Measurements from ENCODE around the gene HOXB2.
A peak's percentile ranks its signal among the peaks of the same experiment; 100 is the strongest.
"Not testable (repeated sequence)": the region's sequence is repeated elsewhere in the genome, so short reads cannot be mapped to it uniquely, and the experiment has no call there.

Gene HOXB2

DNA sequence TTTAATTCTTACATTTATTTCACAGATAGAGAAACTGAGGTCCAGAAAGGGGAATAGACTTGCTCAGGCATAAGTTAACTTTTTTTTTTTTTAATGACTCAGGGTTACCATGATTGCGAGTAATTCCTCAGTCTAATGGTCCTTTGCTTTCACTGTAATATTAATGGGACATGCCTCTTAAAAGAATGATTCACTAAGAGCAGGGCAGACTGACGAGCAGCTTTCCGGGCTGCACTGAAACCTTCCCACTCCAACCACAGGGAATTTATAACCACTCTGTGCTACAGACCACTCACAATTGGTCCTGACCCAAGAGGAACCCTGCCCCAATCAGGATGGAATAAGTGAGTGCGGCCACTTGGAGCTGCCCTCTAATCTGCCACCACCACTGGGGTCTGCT lies 5.7 kb downstream of the HOXB2 start:
- no peak for DNase-seq

DNA sequence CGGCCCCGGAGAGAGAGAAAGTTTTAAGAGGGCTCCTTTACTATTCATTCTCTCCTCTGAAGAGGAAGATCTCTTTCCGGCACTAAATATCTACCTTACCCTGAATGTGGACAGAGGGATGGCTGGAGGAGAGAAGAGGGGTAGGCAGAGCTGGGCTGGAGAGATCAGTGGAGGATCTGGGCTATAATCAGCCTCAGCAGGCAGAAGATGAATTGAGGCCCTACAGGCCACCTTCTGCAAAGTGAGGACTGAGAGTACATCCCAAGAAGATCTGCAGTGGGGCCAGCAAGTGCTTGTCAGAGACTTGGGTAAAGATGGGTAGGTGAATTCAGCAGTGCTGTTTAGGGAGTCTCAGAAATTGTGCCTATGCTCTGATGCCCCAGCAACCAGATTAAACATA lies 7.6 kb downstream of the HOXB2 start:
- DNase-seq: no peak

DNA sequence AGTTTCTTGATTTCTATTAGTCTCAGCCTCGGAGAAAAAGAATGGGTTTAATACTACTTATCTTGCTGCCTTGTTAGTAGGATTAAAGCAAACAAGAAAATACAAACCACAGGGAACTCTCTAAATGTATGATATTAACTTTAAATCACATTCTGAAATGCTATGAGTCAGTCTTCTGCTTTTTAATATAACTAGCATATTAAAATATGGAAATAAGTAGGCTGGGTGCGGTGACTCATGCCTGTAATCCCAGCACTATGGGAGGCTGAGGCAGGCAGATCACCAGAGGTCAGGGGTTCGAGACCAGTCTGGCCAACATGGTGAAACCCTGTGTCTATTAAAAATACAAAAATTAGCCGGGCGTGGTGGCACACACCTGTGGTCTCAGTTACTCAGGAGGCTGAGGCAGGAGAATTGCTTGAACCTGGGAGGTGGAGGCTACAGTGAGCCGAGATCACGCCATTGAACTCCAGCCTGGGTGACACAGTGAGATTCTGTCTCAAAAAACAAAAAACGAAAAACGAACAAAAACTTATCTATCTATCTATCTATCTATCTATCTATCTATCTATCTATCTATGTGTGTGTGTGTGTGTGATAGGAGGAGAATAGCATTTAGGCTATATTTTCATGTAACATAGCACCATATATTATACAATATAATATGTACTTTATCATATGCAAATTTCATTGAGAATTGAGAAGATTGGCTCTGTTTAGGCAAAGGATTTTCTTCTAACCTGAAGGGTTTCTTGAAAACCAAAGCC lies 8.9 kb downstream of the HOXB2 start:
- DNase-seq: not testable (repeated sequence)

DNA sequence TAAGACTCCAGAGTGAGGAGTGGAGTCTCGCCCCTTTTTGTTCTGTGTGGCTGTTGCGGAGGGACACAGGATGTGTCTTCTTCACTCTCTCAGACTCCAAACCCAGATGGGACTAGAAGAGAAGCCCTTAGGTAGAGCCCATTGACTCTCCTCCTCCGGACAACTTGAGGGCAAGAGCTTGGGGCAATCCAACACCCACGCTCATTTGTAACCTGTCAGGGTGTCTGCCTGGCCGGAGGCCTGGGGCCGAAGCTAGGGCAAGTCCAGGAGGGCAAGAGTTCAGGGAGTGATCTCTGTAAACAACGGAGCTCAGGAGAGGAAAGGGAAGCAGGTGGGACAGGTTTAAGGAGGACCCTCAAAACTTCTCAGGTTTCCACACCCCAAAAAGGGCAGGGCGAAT lies 12.6 kb downstream of the HOXB2 start:
- no peak for DNase-seq

DNA sequence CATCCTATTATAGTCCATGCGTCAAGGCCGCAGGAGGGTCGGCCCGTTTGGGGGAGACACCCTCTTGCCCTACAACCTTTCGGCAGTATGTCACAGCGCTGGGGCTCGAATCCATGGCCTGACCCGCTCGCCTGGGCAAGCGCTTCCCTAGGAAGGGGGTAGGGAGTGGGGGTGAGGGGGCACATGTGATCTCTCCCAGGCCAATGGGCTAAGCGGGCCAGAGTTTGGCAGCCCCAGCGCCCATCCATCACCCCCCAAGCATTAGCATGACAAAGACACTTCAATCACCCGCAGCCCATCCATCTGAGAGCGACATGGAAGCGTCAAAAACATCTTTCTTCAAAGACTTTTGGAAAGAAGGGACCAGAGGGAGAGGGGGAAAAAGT lies 14.0 kb downstream of the HOXB2 start, which contains the start of gene HOXB1:
Gene HOXB1 (minus strand): TSS at position 125 of the 386 bp plus-strand sequence. CDS start 107 bp downstream, at position 18.
- no peak for DNase-seq

DNA sequence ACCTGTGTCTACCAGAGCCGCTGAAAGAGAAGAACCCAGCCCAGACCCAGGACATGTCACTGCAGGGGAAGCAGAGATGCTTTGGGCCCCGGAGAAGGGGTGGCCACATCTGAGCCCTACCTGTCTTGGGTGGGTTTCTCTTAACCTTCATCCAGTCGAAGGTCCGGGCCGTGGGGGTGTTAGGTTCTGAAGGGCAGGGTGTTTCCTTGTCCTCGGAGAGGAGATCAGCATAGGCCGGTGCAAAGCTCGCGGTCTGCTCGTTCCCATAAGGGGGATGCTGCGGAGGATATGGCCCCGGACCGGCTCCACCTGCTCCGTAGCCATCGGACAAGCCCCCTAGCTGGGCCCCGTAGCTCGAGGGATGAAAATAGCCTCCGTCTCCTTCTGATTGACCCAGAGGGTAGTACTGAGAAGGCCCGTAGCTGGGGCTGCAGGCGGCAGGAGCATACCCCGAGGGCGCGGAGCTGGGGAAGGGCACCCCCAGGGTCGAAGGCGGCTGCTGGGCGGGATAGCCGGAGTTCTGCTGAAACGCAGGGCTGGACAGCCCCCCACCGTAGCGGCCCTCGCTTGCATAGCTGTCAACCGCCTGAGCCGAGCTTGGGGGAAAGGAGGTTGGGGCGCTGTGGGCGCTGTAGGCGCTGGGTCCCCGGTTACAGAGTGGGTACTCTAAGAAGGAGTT lies 14.6 kb downstream of the HOXB2 start:
- DNase-seq: no peak

DNA sequence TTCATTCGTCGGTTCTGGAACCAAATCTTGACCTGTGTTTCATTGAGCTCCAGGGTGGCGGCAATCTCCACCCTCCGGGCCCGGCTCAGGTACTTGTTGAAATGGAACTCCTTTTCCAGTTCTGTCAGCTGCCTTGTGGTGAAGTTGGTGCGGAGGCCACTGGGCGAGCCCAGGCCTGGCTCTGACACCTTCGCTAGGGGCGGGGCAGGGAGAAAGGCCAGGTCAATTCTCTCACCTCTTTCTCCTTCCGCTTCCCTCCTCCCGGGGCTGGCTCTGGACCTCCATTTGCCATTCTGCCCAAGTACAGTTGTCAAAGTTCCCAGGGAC lies 15.3 kb downstream of the HOXB2 start:
- no peak for DNase-seq

DNA sequence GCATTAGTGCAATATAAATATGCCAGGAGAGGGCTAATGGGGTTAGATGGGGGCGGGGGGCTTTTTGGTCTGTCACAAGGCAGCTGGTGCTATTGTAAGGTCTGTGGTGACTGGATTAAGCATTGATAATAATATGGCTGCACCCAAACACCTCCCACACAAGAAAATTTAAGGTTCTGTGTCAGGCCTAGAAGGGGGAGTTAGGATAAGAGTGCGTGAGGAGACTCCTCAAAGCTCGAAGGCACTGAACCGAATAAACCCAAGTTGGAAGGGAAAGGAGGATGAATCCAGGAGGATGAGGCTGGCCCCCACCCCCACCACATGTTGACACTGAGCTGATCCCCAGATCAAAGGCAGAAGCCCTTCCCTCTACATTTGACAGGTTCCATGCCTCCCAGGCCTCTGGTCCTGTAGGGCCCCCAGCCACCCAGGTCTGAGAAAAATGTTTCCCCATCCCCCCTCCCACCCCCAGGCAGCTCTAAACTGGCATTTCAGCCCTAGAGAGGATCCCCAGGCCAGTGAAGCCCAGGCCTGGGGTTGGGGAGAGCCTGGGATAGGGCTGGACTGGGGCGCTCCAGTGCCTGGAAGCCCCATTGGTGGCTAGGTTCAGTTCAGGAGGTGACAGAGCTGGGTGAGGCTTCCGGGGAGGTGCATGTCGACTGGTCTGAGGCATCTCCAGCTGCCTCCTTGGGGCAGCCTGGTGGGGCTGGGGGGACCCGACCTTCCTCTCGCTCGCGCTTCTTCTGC lies 15.8 kb downstream of the HOXB2 start:
- no peak for DNase-seq

DNA sequence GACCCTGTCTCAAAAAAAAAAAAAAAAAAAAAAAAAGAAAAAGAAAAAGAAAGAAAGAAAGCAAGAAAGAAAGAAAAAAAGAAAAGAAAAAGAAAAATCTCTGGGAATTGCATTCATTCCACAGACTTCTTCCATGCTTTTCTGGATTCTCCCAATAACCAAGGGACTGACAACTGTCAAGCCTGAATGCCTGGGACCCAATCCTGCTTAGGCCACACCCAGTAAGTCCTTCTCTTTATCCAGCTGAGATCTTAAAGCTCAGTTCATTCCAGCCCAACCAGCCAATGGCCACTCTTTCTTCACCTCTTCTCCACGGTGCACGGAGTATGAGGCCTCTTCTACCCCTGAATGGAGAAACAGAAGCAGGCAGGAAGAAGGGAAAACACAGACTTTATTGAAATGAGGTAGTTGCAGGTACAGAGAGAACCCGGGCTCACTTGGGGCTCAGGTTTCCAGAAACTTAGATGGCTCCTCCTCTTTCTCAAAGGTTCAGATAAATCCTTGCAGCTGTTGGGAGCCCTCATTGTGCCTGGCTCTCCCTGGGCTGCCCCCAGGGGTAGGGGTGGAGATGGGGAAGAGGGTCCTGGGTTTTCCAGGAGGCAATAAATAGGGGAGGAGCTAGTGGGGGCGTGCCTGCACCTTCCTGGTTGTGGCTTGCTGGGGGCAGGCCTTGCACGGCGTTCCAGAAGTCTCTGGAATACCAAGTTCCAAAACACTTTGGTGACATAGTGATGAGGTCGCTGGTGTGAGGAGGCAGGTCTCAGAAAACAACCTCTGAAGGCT lies 16.6 kb downstream of the HOXB2 start:
- DNase-seq: peak; percentile 48

DNA sequence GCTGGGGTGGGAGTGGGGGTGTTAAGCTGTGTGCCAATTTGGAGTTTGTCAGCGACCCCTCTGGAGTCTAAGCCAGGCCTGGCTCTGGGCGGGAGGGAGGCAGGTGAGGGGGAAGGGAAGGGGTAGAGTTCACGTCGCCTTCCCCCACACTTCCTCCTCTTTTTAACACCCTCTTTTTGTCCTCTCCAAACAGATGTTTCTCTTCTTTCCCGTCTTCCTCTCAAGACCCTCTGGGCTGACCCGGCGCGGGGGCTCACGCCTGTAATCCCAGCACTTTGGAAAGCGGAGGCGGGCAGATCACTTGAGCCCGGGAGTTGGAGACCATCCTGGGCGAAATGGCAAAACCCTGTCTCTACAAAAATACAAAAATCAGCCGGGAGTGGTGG lies 17.4 kb downstream of the HOXB2 start:
- no peak for DNase-seq

DNA sequence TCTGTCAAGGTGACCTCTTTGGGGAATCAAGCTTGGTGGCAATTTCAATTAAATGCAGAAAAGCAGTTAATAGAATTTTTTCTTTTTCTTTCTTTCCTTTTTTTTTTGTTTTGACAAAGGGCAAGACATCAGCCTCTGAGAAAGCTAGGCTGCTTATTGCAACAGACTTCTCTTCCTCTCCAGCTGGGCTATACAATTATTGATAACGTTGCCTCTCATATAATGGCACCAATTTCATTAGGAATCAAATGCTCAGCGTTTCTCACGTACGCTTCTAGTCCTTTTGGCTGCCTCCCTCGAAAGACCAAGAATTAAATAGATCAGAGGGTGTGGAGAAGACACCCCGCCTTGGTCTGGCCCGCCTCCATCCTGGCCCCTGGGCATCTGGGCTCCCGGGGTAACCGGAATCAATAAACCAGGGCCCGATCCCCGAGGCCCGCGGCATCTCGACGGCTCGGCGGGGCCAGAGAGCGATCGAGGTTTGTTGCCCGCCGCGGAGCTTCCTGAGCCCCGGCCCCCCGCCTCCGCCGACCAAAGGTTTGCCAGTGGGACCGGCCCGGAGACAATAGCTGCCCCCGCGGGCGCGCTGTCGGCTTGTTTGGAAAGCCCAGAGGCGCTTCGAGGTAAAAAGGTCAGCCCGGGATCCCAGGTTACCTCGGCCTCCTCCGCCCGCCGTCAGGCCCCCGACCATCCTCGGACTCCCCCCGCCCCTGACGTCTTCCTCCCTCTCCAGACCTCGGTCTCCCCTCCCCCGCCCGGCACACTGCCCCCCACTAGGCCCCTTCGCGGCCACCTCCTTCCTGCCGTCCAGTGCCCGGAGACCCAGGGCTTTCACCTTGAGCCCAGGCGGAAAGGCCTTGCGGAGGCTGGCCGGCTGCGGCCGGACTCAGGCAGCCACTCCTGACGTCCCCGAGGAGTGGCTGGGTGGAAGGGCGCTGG lies 18.0 kb downstream of the HOXB2 start:
- no peak for DNase-seq

DNA sequence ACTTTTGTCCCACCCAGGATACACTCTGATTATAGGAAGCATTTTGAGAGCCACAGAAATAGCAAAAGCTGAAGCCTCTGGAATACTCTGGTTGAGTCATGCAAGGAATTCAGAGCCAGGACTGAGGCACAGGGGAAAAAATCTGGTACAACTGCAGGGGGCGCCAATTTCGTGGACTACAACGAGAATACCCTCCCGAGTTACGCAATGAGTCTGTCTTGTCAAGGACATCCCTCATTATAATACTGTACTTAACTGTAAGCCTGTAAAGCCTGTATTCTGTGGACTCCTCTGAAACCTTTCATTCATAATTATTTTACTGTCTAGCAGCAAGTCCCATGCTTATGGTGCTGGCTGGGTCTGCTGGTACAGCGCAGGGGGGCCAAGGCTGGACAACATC lies 21.9 kb downstream of the HOXB2 start:
- peak; percentile 75 for DNase-seq

DNA sequence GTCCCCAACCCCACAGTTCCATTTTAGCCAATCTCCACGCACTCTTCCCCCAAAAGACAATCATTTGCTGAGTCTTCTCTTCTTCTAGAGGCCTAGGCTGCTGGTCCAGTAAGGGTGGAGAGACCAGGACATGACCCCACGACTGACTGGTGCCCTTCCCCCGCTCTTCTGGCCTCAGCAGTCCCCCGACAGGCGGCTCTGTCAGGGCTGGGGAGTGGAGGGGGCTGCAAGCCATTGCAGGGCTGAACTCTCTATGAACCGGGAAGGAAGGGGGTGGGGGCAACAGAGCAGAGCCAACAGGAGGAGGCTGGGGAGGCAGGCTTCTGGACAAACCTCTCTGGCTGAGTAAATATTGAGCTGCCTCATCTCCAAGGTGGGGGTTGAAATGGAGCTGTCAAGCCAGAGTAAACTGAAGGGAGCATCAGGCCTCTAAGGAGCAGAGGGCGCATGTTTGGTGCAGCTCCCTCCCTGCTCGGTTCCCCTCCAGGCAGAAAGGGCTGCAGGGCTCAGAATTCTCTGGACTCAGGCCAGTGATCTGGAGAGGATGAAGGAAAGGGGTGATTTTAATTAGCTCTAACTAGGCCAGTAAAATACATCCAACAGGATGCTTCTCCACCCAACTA lies 22.8 kb downstream of the HOXB2 start:
- DNase-seq: peak; percentile 98

DNA sequence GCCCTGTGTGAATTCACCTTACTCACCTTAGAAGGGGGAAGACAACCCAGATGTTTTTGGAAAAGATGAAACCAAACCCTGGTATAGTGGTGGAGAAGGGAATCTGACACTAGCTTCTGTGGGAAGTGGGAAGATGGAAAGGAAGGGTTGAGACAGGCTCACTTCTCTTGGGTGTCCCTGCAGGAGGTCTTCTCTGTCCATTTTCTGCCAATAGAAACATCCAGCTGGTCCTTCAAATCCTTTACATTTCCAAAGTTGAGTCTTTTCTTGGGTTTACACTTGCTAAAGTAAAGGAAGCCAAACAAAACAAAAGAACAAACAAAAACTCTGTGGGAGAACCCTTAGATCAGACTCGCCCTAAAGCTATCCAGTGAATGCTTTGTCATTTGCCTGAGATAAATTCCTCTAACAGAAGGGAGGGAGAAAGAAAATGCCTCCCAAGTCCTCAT lies 24.3 kb downstream of the HOXB2 start:
- DNase-seq: peak; percentile 64

DNA sequence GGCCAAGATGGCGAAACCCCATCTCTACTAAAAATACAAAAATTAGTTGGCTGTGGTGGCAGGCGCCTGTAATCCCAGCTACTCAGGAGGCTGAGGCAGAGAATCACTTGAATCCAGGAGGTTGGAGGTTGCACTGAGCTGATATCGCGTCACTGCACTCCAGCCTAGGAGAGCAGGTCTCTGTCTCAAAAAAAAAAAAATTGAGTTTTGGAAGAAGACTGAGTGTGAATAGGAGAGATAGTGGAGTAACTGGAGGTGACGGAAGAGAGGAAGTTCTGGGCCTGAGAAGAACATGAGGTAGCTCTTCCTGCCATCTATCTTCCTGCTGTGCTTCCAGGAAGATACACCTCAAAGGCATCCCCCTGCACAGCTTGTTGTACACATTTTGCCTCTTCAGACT lies 25.5 kb downstream of the HOXB2 start:
- DNase-seq: no peak

DNA sequence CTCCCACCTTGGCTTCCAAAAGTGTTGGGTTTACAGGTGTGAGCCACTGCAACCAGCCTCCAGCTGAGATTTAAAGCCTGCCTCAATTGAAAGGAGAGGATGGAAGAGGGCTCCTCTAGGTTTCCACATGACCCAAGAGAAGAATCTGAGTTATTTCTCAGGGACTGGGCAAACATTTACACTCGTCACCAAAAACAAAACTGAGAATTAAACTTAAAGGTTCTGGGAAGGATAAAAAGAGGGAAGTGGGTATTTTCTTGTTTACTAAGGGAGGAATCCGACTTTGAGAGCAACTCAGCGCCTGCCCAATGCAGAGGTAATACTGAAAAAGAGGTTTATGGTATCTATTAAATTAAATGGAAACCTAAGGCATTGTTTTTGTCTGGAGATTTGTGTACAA lies 27.4 kb downstream of the HOXB2 start:
- DNase-seq: no peak

DNA sequence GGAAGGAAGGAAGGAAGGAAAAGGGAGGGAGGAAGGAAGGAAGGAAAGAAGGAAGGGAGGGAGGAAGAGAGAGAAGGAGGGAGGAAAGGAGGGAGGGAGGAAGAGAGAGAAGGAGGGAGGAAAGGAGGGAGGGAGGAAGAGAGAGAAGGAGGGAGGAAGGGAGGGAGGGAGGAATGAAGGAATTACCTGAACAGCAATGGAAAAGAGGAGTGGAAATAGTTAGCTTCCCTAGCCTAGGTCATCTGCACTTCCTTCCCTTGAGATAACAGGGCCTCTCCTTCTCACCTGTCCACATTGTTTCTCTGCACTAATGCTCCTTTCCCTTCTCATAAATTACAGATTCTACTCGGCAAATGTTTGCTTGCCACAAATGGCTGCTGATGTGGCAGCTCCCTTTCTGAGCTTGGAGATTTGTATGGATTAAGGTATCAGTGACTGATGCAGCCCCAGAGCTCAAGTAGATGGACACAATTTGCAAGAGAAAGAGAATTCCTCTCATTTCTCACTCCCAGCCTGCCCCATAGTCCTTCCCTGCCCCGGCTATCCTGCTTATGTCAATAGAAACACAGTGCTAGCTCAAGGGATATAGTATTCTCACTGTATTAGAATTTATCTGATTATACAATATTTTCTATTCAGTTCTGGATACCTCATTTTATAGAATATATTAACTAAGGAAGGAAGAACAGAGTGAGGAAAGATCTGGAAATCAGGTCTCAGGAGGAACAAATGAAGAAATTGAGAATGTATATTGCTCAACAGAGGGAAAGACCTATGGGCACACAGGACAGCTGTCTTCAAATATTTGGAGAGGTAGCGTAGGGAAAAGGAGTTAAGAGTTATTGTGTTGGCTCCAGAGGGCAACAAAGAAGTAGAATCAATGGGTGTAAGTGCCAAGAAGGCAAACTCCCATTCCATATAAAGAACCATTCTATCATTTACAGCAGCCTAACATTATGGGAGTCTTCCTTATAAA lies 28.7 kb downstream of the HOXB2 start:
- peak; percentile 51 for DNase-seq

DNA sequence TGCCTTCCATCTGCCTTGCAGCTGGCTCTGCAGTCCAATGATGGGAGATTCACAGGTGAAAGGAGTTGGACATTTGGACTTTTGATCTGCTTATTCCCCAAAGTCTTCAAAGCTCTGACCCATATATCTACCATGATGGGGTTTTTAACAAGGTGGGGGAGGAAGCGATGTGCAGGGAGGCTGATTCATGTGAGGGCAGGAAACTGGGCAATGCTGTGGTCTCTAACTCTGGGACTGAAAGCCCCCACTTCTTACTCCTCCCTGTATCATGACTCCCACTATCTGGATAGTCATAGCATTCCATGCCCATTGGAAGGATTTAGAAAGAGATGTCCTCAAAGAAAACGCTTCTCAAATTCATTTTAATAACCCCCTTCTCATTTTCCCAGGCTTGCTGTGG lies 30.4 kb downstream of the HOXB2 start:
- DNase-seq: no peak

DNA sequence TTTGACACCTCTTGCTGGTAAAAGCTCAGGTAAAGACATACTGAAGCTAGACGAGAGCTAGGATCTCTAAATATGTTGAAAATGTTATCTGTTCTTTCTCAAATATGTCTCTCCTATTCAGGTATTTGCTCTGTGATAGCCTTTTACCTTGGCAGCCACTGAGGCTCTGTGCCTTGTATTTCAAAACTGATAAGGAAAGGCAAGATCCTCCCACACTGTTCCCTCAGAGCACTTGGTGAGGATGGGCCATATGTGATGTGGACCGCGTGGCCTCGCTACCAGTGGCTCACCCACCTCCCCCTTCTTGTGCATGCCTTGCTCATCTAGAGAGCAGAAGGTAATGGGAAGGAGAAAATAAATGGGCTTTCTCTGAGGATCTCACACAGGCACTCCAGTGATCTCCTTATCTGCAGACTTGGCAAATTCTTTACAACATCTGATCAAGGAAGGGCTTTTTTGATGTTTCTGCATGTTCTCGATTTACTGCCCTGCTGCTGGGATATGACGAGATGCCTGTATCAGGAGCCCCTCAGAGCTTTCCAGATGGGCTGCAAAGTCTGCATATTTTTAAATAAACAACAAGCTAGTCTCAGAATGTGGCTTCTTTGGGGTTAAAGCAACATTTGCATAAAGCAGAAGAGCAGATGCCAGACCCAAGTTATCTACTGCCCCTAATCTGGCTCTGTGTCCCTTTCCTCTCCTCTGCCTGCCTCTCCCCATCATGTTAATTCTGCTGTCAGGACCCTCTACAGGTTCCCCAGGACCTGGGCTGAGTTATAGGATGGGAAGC lies 31.0 kb downstream of the HOXB2 start:
- DNase-seq: no peak

Measured in NCI-H69 (cell line).